T-helper 2 cell treated with Interferon-gamma antibody and Interleukin-4, amounts not matched to agents 100 ng/mL and 5 ng/mL, for 36 hours (primary cell): ENCODE measurements around the gene SPATC1L. TPM values are rescaled to one million over a fixed set of nuclear protein-coding genes. Genes with fewer than 3 reads are reported as not detected.

Experiments used
- intact Hi-C: fragments of 100-400 bp; cut with micrococcal nuclease; formaldehyde crosslinking; loops from one replicate; pipeline ENCODE4 v1.15.1; 2023
- total RNA-seq: library from RNA; stranded (reverse); gene quantifications from 2 replicates; pipeline ENCODE4 v1.2.3, GENCODE V29; 2022

SPATC1L gene
- total RNA-seq, 1 donor from 2014 or later: 8.2 TPM

GRCh38 chr21:46215436-46216131 is 31.3 kb upstream of the SPATC1L start:
- intact Hi-C loops: no loop called here

- intact Hi-C loops: no loop called here
Observed at GRCh38 chr21:46214478-46215340, 30.4 kb upstream of the SPATC1L start.

- intact Hi-C loops: no loop called here
Observed at GRCh38 chr21:46213620-46214286, 29.5 kb upstream of the SPATC1L start.

GRCh38 chr21:46212721-46213484 is 28.6 kb upstream of the SPATC1L start:
- intact Hi-C loops: no loop called here

GRCh38 chr21:46211786-46212720 is 27.8 kb upstream of the SPATC1L start:
- intact Hi-C loops: no loop called here

- intact Hi-C loops: no loop called here
Observed at GRCh38 chr21:46211376-46211775, 27.1 kb upstream of the SPATC1L start.

GRCh38 chr21:46210378-46211136 is 26.3 kb upstream of the SPATC1L start:
- intact Hi-C loops: no loop called here

- intact Hi-C loops: no loop called here
Observed at GRCh38 chr21:46208761-46209721, 24.8 kb upstream of the SPATC1L start.

GRCh38 chr21:46207920-46208591 is 23.8 kb upstream of the SPATC1L start:
- intact Hi-C loops: no loop called here

- intact Hi-C loops: no loop called here
Observed at GRCh38 chr21:46207006-46207919, 23.0 kb upstream of the SPATC1L start.

- intact Hi-C loops: no loop called here
Observed at GRCh38 chr21:46206163-46207005, 22.1 kb upstream of the SPATC1L start.

GRCh38 chr21:46205766-46206162 is 21.5 kb upstream of the SPATC1L start:
- intact Hi-C loops: no loop called here

GRCh38 chr21:46205166-46205565 is 20.9 kb upstream of the SPATC1L start:
- intact Hi-C loops: no loop called here

GRCh38 chr21:46203203-46203600 is 18.9 kb upstream of the SPATC1L start:
- intact Hi-C loops: no loop called here

- intact Hi-C loops: no loop called here
Observed at GRCh38 chr21:46202592-46203202, 18.4 kb upstream of the SPATC1L start.
